Measurements from ENCODE around the gene GRM5.

GRCh38 chr11:88801484-88802123, 264.2 kb downstream of the GRM5 start:
- TF ChIP-seq CTCF (IDR thresholded peaks at IDR 0.05) (no peak), POLR2A (IDR thresholded peaks at IDR 0.05) (no peak)
